Stimulated activated CD4-positive, alpha-beta T cell treated with anti-CD3 and anti-CD28 coated beads, Interleukin-1b, Interleukin-23, amount 100 ng/mL, for 4 hours (primary cell): Measurements from ENCODE around the gene TPPP2.
"Not testable (repeated sequence)": the region's sequence is repeated elsewhere in the genome, so short reads cannot be mapped to it uniquely, and the experiment has no call there.

Source experiments
- DNase-seq, 2 donors: peaks; one replicate each; pipeline ENCODE4 v3.0.0-alpha.2; 2020; ENCODE audit warnings: low read depth in 2 of 2

Gene TPPP2

DNA sequence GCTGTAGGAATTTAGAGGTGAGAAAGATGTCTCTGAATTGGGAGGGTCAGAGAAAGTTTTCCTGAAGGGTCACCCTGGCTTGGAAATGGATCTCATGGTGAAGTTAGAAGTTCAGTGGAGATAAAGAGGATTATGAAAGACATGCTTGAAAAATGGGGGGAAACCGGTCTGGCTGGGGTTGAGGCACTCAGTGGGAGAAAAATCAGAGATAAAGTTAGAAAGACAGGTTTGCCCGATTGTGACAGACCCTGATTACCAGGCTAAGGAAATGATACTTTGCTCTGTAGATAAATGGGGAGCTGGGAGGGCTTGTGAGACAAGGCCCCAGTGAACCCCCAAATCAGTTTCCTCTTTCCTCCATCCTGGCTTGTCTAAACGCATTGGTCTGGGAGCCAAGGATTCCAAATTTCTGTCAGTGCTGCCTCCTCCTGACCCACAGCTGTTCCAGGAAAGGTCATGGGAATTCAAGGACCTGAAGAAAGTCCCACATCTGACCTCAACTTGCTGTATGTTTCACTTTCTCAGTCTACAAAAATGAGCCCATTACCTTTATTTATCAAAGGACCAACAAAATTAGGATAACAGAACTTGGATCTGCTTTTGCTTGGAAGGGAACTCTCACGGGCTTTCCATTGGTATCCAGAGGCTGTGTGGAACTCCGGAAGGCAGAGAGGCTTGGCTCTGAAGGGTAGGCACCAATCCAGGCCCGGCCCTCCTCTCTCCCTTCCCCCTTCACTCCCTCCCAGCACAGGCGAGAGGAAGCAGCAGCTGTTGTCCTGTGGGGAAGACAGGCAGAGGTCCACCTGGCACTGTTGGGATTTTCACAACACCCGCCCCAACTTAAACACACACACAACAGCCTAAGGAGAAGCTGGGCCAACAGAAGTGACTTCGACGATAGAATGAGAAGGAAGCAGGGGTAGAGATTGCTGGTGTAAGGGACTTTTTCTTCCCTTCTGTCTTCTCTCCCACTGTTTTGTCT is 8.7 kb downstream of the TPPP2 start:
- no peak for DNase-seq

DNA sequence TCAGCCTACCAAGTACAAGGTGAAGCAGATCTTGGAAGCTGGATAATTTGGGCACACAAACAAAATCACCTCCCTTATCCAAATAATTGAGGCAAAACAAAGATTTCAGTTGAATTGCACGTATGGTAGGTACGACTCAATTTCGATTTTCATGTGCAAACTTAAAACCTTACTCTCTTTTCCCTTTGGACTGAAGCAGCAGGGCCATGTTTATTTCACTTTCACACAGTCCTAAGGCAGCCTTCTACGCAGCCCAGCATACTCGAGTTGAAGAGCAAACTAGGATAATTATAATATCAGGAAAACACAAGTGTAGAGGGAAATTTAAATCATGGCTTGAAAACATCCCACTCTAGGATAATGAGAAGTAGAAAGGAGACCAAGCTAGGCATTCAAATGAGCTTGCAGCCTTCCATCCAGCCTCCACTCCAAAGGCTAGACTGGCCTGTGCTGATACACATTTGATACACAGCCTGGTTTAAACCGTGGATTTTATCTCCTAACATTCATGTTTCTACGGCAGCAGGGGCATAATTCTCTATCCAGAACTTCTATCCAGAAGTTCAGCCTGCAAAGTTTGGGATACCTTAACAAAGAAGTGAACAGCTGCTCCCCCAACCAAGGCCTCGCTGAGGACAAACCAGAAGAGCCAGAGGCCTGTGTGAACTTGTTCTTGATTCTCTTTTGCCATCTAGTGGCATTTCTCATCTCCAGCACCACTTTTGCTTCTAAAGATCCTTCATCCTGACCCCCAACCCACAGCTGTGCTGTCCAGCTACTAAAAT is 9.8 kb downstream of the TPPP2 start:
- DNase-seq = peak in 1 of 2 donors; percentile 13

GRCh38 chr14:21040370-21040925 is 10.4 kb downstream of the TPPP2 start:
- DNase-seq = no peak

DNA sequence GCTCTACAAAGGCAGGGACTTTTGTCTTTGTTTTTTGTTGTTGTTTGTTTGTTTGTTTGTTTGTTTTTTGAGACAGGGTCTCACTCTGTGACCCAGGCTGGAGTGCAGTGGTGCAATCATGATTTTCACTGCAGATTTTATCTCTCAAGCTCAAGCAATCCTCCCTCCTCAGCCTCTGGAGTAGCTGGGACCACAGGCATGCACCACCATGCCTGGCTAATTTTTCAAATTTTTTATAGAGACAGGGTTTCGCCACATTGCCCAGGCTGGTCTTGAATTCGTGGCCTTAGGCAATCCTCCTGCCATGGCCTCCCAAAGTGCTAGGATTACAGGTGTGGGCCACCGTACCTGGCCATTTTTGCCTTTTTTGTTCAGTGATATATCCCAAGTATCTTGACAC is 10.9 kb downstream of the TPPP2 start:
- DNase-seq = not testable (repeated sequence)

DNA sequence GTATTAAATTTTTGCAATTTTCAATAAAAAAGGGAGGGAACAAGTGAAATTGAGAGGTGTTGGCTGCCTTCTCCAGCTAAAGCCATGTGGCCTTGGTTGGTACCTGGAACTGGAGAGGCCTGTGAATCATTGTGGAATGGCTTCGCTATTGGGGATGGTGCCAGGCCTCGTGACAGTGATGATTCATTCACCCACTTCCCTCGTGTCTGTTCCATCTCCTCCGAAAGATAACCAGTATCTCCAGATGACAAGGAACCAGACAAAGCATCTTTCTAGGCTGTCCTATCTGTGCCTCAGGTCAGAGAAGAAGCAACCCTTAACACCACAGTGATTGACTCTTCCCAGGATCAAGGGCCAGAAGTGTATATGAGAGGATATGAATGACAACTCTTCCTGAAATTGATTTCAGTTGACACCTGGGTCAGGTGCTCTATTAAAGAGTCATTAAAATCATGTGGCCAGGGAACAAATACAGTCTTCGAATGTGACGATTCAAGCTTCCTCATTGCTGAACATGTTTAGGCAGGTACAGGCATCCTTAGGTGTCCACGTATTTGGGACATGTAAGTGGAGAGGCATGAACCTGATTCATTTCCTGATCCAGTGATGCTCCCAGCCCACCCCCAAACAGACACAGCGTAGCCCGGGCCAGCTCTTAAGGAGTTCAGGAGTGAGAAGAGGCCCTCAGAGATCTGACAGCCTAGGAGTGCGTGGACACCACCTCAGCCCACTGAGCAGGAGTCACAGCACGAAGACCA is 11.8 kb downstream of the TPPP2 start, which contains the start of gene RNASE7:
Gene RNASE7 (plus strand): TSS at position 687 of the 758 bp plus-strand sequence. CDS start 631 bp downstream, outside the sequence.
- no peak for DNase-seq

- DNase-seq = no peak
These were observed 12.9 kb downstream of the TPPP2 start for GRCh38 chr14:21042918-21043317.

DNA sequence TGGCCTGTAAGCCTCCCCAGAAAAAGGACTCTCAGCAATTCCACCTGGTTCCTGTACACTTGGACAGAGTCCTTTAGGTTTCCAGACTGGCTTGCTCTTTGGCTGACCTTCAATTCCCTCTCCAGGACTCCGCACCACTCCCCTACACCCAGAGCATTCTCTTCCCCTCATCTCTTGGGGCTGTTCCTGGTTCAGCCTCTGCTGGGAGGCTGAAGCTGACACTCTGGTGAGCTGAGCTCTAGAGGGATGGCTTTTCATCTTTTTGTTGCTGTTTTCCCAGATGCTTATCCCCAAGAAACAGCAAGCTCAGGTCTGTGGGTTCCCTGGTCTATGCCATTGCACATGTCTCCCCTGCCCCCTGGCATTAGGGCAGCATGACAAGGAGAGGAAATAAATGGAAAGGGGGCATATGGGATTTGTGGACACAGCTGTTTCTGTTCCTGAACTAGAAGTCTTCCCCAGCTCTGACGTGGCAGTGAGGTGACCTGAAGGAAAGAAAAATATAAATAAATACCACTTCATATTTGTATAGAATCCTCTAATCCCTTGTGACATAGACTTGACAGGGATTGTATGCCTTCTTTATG is 13.5 kb downstream of the TPPP2 start:
- DNase-seq = no peak

DNA sequence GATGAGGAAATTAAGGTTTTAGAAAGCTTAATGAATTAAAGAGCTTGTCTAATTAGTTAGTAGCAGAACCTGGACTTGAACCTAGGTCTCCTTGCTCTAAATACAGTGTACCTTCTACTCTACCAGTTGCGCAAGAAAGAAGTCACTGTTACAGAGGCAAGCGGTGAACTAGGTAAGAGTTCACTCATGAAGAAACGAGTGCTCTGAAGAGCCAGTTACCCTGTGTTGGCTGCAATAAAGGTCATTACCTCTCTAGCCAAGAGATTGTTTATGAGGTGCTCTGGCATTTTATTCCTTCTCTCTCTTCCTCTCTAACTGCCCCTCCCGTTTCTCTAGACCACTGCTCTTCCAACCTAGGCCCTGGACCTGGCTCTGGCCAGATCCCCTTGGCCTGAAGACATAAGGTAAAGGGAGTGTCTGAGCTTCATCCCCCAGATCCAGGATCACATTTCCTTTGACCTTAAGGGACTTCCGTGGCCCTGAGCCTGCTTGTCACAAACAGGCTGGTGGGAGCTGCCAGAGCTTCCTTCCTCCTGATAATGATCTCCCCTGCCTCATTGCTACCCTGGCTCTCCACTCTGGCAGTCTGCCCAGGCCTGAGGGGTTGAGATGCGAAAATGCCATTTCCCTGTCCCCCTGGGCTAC is 14.1 kb downstream of the TPPP2 start:
- no peak for DNase-seq

DNA sequence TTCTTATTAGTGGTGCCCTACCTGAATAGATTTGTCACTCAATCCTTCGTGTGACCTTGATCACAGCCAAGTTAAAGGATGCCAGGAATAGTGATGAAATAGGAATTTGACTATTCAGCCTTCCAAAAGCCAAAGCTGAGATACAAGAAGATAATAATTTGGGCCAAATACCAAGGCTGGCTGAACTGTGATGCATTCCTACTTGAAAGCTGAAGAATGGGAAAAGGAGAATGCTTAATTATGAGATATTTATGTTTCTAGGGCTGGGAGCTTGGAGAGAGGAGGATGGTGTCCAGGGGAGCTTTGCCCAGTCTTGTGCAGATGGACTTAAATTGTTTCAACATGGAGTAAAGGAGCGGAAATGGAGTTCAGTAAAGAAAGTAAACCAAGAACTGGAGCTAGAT is 17.4 kb downstream of the TPPP2 start:
- no peak for DNase-seq

DNA sequence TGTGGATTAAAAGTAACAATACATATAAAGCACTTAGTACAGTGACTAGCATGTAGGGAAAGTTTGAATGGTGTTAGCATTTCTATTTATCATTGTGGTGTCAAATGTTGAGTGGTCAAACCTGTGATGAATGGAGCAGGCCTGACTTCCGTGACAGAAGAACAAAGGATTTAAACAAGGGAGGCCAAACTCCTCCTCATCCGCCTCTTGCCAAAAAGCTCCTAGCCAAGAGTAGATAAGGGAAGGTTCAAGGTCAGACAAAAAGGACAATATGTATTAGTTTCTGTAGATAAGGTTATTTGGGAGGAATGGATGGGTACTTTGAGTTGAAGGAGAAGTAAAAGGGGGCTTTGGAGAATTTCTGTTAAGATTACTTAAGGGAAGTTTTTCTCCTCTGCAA is 18.6 kb downstream of the TPPP2 start:
- no peak for DNase-seq

DNA sequence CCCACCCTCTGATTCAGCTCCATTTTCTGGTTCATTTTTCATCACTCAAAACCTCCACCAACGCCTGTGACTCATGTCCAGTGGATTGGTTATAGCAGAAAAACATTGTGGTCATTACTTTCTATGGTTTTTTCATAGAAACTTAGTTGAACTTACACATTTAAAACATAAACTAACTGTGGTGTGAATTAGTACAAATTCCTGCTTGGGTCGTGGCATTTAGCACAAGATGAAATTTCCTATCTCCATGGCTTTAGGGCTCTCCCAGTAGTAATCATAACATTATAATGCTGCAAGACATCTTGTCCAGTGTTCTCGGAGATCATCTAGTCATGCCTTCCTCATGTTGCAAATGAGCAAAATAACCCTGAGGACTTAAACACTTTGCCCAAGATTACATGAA is 19.3 kb downstream of the TPPP2 start:
- no peak for DNase-seq

- no peak for DNase-seq
These were observed 20.6 kb downstream of the TPPP2 start for GRCh38 chr14:21050597-21050996.

- no peak for DNase-seq
These were observed 23.4 kb downstream of the TPPP2 start for GRCh38 chr14:21053184-21054122.

GRCh38 chr14:21054123-21054767 is 24.2 kb downstream of the TPPP2 start:
- no peak for DNase-seq

DNA sequence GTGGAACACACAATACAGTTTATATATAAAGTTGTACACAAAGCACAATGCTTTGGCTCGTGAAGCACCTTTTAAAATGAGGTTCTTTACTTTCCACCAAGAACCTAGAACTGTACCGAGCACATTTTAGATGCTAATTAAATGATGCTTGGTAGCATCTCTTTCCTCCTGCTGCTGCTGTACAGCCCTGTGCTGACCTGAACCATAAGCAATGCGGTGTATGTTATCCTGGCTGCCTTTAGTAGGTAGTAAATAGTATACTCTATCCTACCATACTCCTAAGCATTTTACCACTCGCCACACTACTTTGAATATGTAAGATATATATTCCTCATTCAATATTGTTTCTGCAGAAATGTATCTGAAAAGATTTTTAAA is 24.7 kb downstream of the TPPP2 start:
- no peak for DNase-seq

- no peak for DNase-seq
These were observed 25.6 kb downstream of the TPPP2 start for GRCh38 chr14:21055432-21056117.

- no peak for DNase-seq
These were observed 26.6 kb downstream of the TPPP2 start for GRCh38 chr14:21056520-21057163.
